Stimulated activated CD8-positive, alpha-beta memory T cell treated with anti-CD3 and anti-CD28 coated beads, Interleukin-12 subunit alpha, Interleukin-12 subunit beta, amount 100 ng/mL, for 24 hours (primary cell): ENCODE measurements around the gene CRYBA4.

Experiments used
- DNase-seq: peaks from one replicate; pipeline ENCODE4 v3.0.0-alpha.2; 2020; ENCODE audit errors: extremely low read depth

The CRYBA4 gene

GRCh38 chr22:26621663-26622062, at the start of gene CRYBA4:
Gene CRYBA4, plus strand, starts transcription at chr22:26621963. Its CDS starts 634 bp downstream, at chr22:26622597.
- no peak for DNase-seq

- DNase-seq, result no peak
Measured at GRCh38 chr22:26573026-26573662, 48.6 kb upstream of the CRYBA4 start.

GRCh38 chr22:26574001-26574723, 47.6 kb upstream of the CRYBA4 start:
- no peak for DNase-seq

GRCh38 chr22:26576026-26576680, 45.6 kb upstream of the CRYBA4 start:
- DNase-seq, result no peak

GRCh38 chr22:26577081-26577480, 44.7 kb upstream of the CRYBA4 start:
- no peak for DNase-seq

GRCh38 chr22:26579331-26579886, 42.4 kb upstream of the CRYBA4 start:
- DNase-seq, result no peak

GRCh38 chr22:26580240-26580962, 41.4 kb upstream of the CRYBA4 start:
- no peak for DNase-seq

GRCh38 chr22:26581026-26581425, 40.7 kb upstream of the CRYBA4 start:
- no peak for DNase-seq

GRCh38 chr22:26581633-26582168, 40.1 kb upstream of the CRYBA4 start:
- no peak for DNase-seq

GRCh38 chr22:26584010-26584409, 37.8 kb upstream of the CRYBA4 start:
- DNase-seq, result no peak

- no peak for DNase-seq
Measured at GRCh38 chr22:26585104-26585790, 36.5 kb upstream of the CRYBA4 start.

- DNase-seq, result no peak
Measured at GRCh38 chr22:26586556-26587325, 35.0 kb upstream of the CRYBA4 start.

GRCh38 chr22:26587991-26588613, 33.7 kb upstream of the CRYBA4 start:
- no peak for DNase-seq

- no peak for DNase-seq
Measured at GRCh38 chr22:26588729-26589366, 32.9 kb upstream of the CRYBA4 start.

- DNase-seq, result no peak
Measured at GRCh38 chr22:26589367-26589844, 32.4 kb upstream of the CRYBA4 start.

- DNase-seq, result no peak
Measured at GRCh38 chr22:26589845-26590736, 31.7 kb upstream of the CRYBA4 start, which contains the start of gene TPST2. Gene TPST2, minus strand, starts transcription at chr22:26590132. Its CDS starts 48,502 bp downstream, at chr22:26541630.

GRCh38 chr22:26592421-26592891, 29.3 kb upstream of the CRYBA4 start:
- no peak for DNase-seq

- no peak for DNase-seq
Measured at GRCh38 chr22:26593763-26594162, 28.0 kb upstream of the CRYBA4 start.
